Measurements from ENCODE around the gene MRGPRG. TPM values are rescaled to one million over a fixed set of nuclear protein-coding genes. Genes with fewer than 3 reads are reported as not detected.
"Not testable (repeated sequence)": the region's sequence is repeated elsewhere in the genome, so short reads cannot be mapped to it uniquely, and the experiment has no call there.

MRGPRG gene
- not detected for total RNA-seq
- polyA plus RNA-seq: not detected
- total RNA-seq: not detected

GRCh38 chr11:3218483-3219280 lies at the start of gene MRGPRG:
Gene MRGPRG, minus strand, starts transcription at chr11:3218813. Its CDS starts 0 bp downstream, at chr11:3218813.
- H3K36me3 ChIP-seq (ENCODE audit: control insufficient read depth in 2 of 3, insufficient read depth in 3 of 3, low read length in 3 of 3): no peaks in the 10 kb centered on the region
- H3K4me1 Mint-ChIP-seq: peaks cover 7 to 20% (median 12%) of the 10 kb centered on the region in 7 donors
- no peaks in the 10 kb centered on the region for H3K9me3 Mint-ChIP-seq
- H3K9me3 ChIP-seq (ENCODE audit: control insufficient read depth in 2 of 3, low read length in 3 of 3): no peaks in the 10 kb centered on the region
- H3K4me3 Mint-ChIP-seq: no peak within 1 kb of the TSS
- H3K27ac ChIP-seq (ENCODE audit: low read depth, low read length): no peak within 1 kb of the TSS
- H3K4me1 ChIP-seq (ENCODE audit: control insufficient read depth in 2 of 2, insufficient read depth in 2 of 2, low read length in 2 of 2): peaks cover 0 to 3% of the 10 kb centered on the region in 2 donors
- H3K36me3 Mint-ChIP-seq: no peaks in the 10 kb centered on the region
- H3K27me3 Mint-ChIP-seq: peaks cover 10 to 32% (median 17%) of the 10 kb centered on the region in 5 donors
- no peak for ATAC-seq
- ChIA-PET POLR2A (no interaction called here), CTCF (no interaction called here)
- H3K27ac Mint-ChIP-seq: no peak within 1 kb of the TSS
- no peaks in the 10 kb centered on the region for H3K27me3 ChIP-seq (ENCODE audit: control insufficient read depth in 2 of 2, insufficient read depth in 2 of 2, low read length in 2 of 2)
- intact Hi-C loops (cut with micrococcal nuclease): loop anchor here in 1 of 2 donors (5.0 kb wide), 1 partner anchor 791 kb away; no protein-coding TSS in a partner anchor
- no peak within 1 kb of the TSS for H3K4me3 ChIP-seq (ENCODE audit: low read length)
- no peak for DNase-seq

- H3K4me1 ChIP-seq (ENCODE audit: control insufficient read depth in 2 of 2, insufficient read depth in 2 of 2, low read length in 2 of 2); H3K9me3 ChIP-seq (ENCODE audit: control insufficient read depth in 2 of 3, low read length in 3 of 3); H3K27ac Mint-ChIP-seq; H3K27me3 ChIP-seq (ENCODE audit: control insufficient read depth in 2 of 2, insufficient read depth in 2 of 2, low read length in 2 of 2); POLR2A ChIA-PET; H3K36me3 ChIP-seq (ENCODE audit: control insufficient read depth in 2 of 3, insufficient read depth in 3 of 3, low read length in 3 of 3); intact Hi-C loops (cut with micrococcal nuclease); H3K9me3 Mint-ChIP-seq; H3K27ac ChIP-seq (ENCODE audit: low read depth, low read length); DNase-seq; CTCF ChIA-PET; H3K4me3 Mint-ChIP-seq; H3K36me3 Mint-ChIP-seq; H3K4me3 ChIP-seq (ENCODE audit: low read length); H3K4me1 Mint-ChIP-seq; H3K27me3 Mint-ChIP-seq; ATAC-seq: not testable (repeated sequence)
Measured at GRCh38 chr11:3262548-3262947, 43.9 kb upstream of the MRGPRG start.

- H3K4me1 ChIP-seq (ENCODE audit: control insufficient read depth in 2 of 2, insufficient read depth in 2 of 2, low read length in 2 of 2); H3K36me3 Mint-ChIP-seq; H3K4me1 Mint-ChIP-seq; H3K27me3 ChIP-seq (ENCODE audit: control insufficient read depth in 2 of 2, insufficient read depth in 2 of 2, low read length in 2 of 2); H3K36me3 ChIP-seq (ENCODE audit: control insufficient read depth in 2 of 3, insufficient read depth in 3 of 3, low read length in 3 of 3); DNase-seq; ATAC-seq; intact Hi-C loops (cut with micrococcal nuclease); H3K27ac Mint-ChIP-seq; H3K9me3 Mint-ChIP-seq; H3K4me3 Mint-ChIP-seq; H3K9me3 ChIP-seq (ENCODE audit: control insufficient read depth in 2 of 3, low read length in 3 of 3); H3K4me3 ChIP-seq (ENCODE audit: low read length); POLR2A ChIA-PET; H3K27ac ChIP-seq (ENCODE audit: low read depth, low read length); H3K27me3 Mint-ChIP-seq; CTCF ChIA-PET: not testable (repeated sequence)
Measured at GRCh38 chr11:3261831-3262230, 43.2 kb upstream of the MRGPRG start.

GRCh38 chr11:3257509-3257908 lies 38.9 kb upstream of the MRGPRG start:
- H3K36me3 ChIP-seq (ENCODE audit: control insufficient read depth in 2 of 3, insufficient read depth in 3 of 3, low read length in 3 of 3); intact Hi-C loops (cut with micrococcal nuclease); CTCF ChIA-PET; H3K27ac Mint-ChIP-seq; H3K27me3 Mint-ChIP-seq; H3K27ac ChIP-seq (ENCODE audit: low read depth, low read length); DNase-seq; POLR2A ChIA-PET; H3K36me3 Mint-ChIP-seq; H3K9me3 Mint-ChIP-seq; H3K27me3 ChIP-seq (ENCODE audit: control insufficient read depth in 2 of 2, insufficient read depth in 2 of 2, low read length in 2 of 2); H3K4me1 Mint-ChIP-seq; H3K9me3 ChIP-seq (ENCODE audit: control insufficient read depth in 2 of 3, low read length in 3 of 3); H3K4me1 ChIP-seq (ENCODE audit: control insufficient read depth in 2 of 2, insufficient read depth in 2 of 2, low read length in 2 of 2); H3K4me3 Mint-ChIP-seq; H3K4me3 ChIP-seq (ENCODE audit: low read length); ATAC-seq: not testable (repeated sequence)

- H3K9me3 ChIP-seq (ENCODE audit: control insufficient read depth in 2 of 3, low read length in 3 of 3); H3K27ac Mint-ChIP-seq; intact Hi-C loops (cut with micrococcal nuclease); H3K27ac ChIP-seq (ENCODE audit: low read depth, low read length); H3K36me3 ChIP-seq (ENCODE audit: control insufficient read depth in 2 of 3, insufficient read depth in 3 of 3, low read length in 3 of 3); H3K4me3 Mint-ChIP-seq; CTCF ChIA-PET; ATAC-seq; H3K27me3 Mint-ChIP-seq; H3K4me3 ChIP-seq (ENCODE audit: low read length); H3K4me1 Mint-ChIP-seq; H3K36me3 Mint-ChIP-seq; DNase-seq; H3K27me3 ChIP-seq (ENCODE audit: control insufficient read depth in 2 of 2, insufficient read depth in 2 of 2, low read length in 2 of 2); POLR2A ChIA-PET; H3K4me1 ChIP-seq (ENCODE audit: control insufficient read depth in 2 of 2, insufficient read depth in 2 of 2, low read length in 2 of 2); H3K9me3 Mint-ChIP-seq: not testable (repeated sequence)
Measured at GRCh38 chr11:3255241-3255640, 36.6 kb upstream of the MRGPRG start.

GRCh38 chr11:3254773-3255172 lies 36.2 kb upstream of the MRGPRG start:
- ATAC-seq; H3K36me3 ChIP-seq (ENCODE audit: control insufficient read depth in 2 of 3, insufficient read depth in 3 of 3, low read length in 3 of 3); POLR2A ChIA-PET; H3K27me3 Mint-ChIP-seq; DNase-seq; CTCF ChIA-PET; H3K27ac ChIP-seq (ENCODE audit: low read depth, low read length); H3K4me1 ChIP-seq (ENCODE audit: control insufficient read depth in 2 of 2, insufficient read depth in 2 of 2, low read length in 2 of 2); H3K9me3 Mint-ChIP-seq; H3K4me3 ChIP-seq (ENCODE audit: low read length); H3K36me3 Mint-ChIP-seq; H3K4me3 Mint-ChIP-seq; intact Hi-C loops (cut with micrococcal nuclease); H3K27me3 ChIP-seq (ENCODE audit: control insufficient read depth in 2 of 2, insufficient read depth in 2 of 2, low read length in 2 of 2); H3K9me3 ChIP-seq (ENCODE audit: control insufficient read depth in 2 of 3, low read length in 3 of 3); H3K27ac Mint-ChIP-seq; H3K4me1 Mint-ChIP-seq: not testable (repeated sequence)

- H3K9me3 Mint-ChIP-seq: no peaks in the 10 kb centered on the region
- no peaks in the 10 kb centered on the region for H3K9me3 ChIP-seq (ENCODE audit: control insufficient read depth in 2 of 3, low read length in 3 of 3)
- DNase-seq: no peak
- ATAC-seq: no peak
- H3K4me3 ChIP-seq (ENCODE audit: low read length): no peak overlapping the region
- intact Hi-C loops (cut with micrococcal nuclease): no loop called here
- H3K27me3 Mint-ChIP-seq: peaks cover 0 to 24% (median 10%) of the 10 kb centered on the region in 5 donors
- POLR2A ChIA-PET: no interaction called here
- no peaks in the 10 kb centered on the region for H3K36me3 Mint-ChIP-seq
- CTCF ChIA-PET: no interaction called here
- no peaks in the 10 kb centered on the region for H3K27me3 ChIP-seq (ENCODE audit: control insufficient read depth in 2 of 2, insufficient read depth in 2 of 2, low read length in 2 of 2)
- H3K27ac Mint-ChIP-seq: no peak overlapping the region
- no peak overlapping the region for H3K4me3 Mint-ChIP-seq
- H3K4me1 ChIP-seq (ENCODE audit: control insufficient read depth in 2 of 2, insufficient read depth in 2 of 2, low read length in 2 of 2): no peaks in the 10 kb centered on the region
- H3K36me3 ChIP-seq (ENCODE audit: control insufficient read depth in 2 of 3, insufficient read depth in 3 of 3, low read length in 3 of 3): no peaks in the 10 kb centered on the region
- H3K27ac ChIP-seq (ENCODE audit: low read depth, low read length): no peak overlapping the region
- peaks cover 0 to 1% (median 0%) of the 10 kb centered on the region in 7 donors for H3K4me1 Mint-ChIP-seq
Measured at GRCh38 chr11:3245071-3245470, 26.5 kb upstream of the MRGPRG start.
